SU-DHL-6 (cell line): Measurements from ENCODE around the gene CRYBG1.

Source experiments
- H2AFZ ChIP-seq: fragments of 200-600 bp; sonication (generic); 2 replicates; pipeline ENCODE4 v1.6.1; 2014; ENCODE audit warnings: low read depth, mild to moderate bottlenecking, moderate library complexity, mixed read lengths, antibody characterized with exemption, low read length; ENCODE audit not compliant: severe bottlenecking
- H3F3A ChIP-seq: fragments of 200-600 bp; shearing (Covaris generic); 2 replicates; pipeline ENCODE4 v1.6.0; 2016; ENCODE audit warnings: antibody characterized with exemption, mild to moderate bottlenecking; ENCODE audit not compliant: insufficient read depth
- H3K27ac ChIP-seq: fragments of 200-600 bp; sonication (generic); 2 replicates; pipeline ENCODE4 v1.5.1; 2016; ENCODE audit warnings: low read depth, mild to moderate bottlenecking, low read length, moderate library complexity, mixed read lengths
- H3K27me3 ChIP-seq: fragments of 200-600 bp; sonication (generic), shearing (Covaris generic); 2 replicates; pipeline ENCODE4 v1.6.0; 2014; ENCODE audit warnings: mild to moderate bottlenecking, low read length
- H3K36me3 ChIP-seq: fragments of 200-600 bp; sonication (generic); 2 replicates; pipeline ENCODE4 v1.6.1; 2014; ENCODE audit warnings: mild to moderate bottlenecking, low read length, mixed read lengths
- H3K4me2 ChIP-seq: fragments of 300-600, 200-600 bp; shearing (Covaris generic), sonication (generic); 2 replicates; pipeline ENCODE4 v1.6.0; 2014; ENCODE audit warnings: low read length, low read depth, mild to moderate bottlenecking; ENCODE audit not compliant: poor library complexity, severe bottlenecking
- H3K4me3 ChIP-seq: fragments of 200-600 bp; sonication (generic); 2 replicates; pipeline ENCODE4 v1.5.1; 2014; ENCODE audit warnings: antibody characterized with exemption, low read length, mild to moderate bottlenecking, mixed read lengths; ENCODE audit not compliant: insufficient read depth, poor library complexity, severe bottlenecking
- H3K79me2 ChIP-seq: fragments of 200-600 bp; sonication (generic); 2 replicates; pipeline ENCODE4 v1.6.1; 2014; ENCODE audit warnings: mild to moderate bottlenecking, low read length, moderate library complexity; ENCODE audit not compliant: insufficient read depth
- H3K9ac ChIP-seq: fragments of 200-600 bp; sonication (generic); 2 replicates; pipeline ENCODE4 v1.7.0; 2014; ENCODE audit warnings: mild to moderate bottlenecking, low read length
- H3K9me2 ChIP-seq: fragments of 200-600 bp; sonication (generic); replicated peaks from 2 replicates; pipeline ENCODE4 v1.6.1; 2014; ENCODE audit warnings: low read length; ENCODE audit not compliant: insufficient read depth
- H3K9me3 ChIP-seq: fragments of 200-600 bp; sonication (generic); 2 replicates; pipeline ENCODE4 v1.6.1; 2014; ENCODE audit warnings: low read length, mixed read lengths; ENCODE audit not compliant: insufficient read depth
- H4K20me1 ChIP-seq: fragments of 200-600 bp; sonication (generic); 2 replicates; pipeline ENCODE4 v1.6.1; 2014; ENCODE audit warnings: low read depth, mild to moderate bottlenecking, antibody characterized with exemption, low read length, moderate library complexity, mixed read lengths
- CTCF ChIP-seq: fragments of 200-600 bp; sonication (generic); IDR thresholded peaks from one replicate; pipeline ENCODE4 v1.5.1; 2017; ENCODE audit warnings: antibody characterized with exemption, mild to moderate bottlenecking, low read length, moderate library complexity; ENCODE audit not compliant: insufficient read depth, poor library complexity, severe bottlenecking
- EZH2phosphoT487 ChIP-seq: fragments of 200-600 bp; sonication (generic), shearing (Covaris generic); conservative IDR thresholded peaks from 2 replicates; pipeline ENCODE4 v1.6.1; 2018; ENCODE audit warnings: mild to moderate bottlenecking, antibody characterized with exemption, low read length, moderate library complexity, mixed read lengths

The CRYBG1 gene

DNA sequence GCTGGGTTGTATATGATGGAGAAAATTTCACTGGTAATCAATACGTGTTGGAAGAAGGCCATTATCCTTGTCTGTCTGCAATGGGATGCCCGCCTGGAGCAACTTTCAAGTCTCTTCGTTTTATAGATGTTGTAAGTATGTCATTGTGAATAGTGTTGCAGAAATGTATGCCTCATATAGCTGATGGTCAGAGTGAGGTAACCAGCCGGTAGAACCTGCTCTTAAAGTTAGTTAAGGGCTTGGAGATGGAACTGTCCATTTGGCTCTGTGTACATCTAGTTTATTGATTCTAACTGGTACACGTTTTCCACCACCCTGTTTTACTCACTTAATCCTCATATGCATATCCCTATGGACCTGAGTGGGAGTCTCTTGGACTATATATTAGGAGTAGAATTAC is 195.2 kb downstream of the CRYBG1 start:
- TF ChIP-seq EZH2phosphoT487 (no peak), CTCF (no peak)
- H2AFZ ChIP-seq = no peak overlapping the region

DNA sequence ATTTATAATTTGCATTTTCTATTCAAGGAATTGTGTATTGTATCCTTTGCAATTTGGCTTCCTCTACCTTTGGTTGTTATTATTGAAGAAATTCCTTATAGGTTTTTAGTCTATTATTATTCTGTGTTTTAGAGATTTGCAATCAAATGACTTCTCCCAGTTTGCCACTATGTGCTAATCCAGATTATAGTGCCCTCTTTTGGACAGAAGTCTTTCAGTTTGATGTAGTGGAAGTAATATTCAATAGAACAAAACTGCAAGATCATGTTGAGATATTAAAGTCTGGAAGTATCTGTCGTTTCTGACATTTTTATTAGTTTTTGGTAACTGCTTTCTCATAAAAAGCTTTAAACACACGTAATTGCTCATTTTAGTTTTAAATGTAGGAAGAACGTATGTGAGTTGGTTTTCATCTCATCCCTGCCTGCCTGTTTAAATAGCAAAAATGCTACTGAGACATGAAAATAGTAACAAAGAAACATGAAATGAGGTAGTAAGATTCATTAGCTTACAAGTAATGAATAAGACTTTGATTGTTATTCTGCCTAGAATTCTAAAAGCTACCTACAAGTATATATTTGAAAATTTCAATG is 195.9 kb downstream of the CRYBG1 start:
- Histone ChIP-seq H3K4me3 (no peak overlapping the region), H3K4me2 (no peak overlapping the region), H3K9me3 (no peaks in the 10 kb centered on the region), H3K36me3 (peaks cover 50% of the 10 kb centered on the region), H3K9me2 (no peaks in the 10 kb centered on the region), H3K27me3 (no peaks in the 10 kb centered on the region), H3K9ac (no peak overlapping the region), H3K27ac (no peak overlapping the region), H3K79me2 (no peaks in the 10 kb centered on the region), H3F3A (peaks cover 21% of the 10 kb centered on the region; the same call in 1 of the 2 replicates), H2AFZ (no peak overlapping the region), H4K20me1 (no peaks in the 10 kb centered on the region)
- TF ChIP-seq CTCF (peak; percentile 49), EZH2phosphoT487 (no peak)

More for the DNA sequence above, 195.2 kb downstream of the CRYBG1 start:
- Histone ChIP-seq H3K9me2 (no peaks in the 10 kb centered on the region), H3K9ac (no peak overlapping the region), H3K9me3 (no peaks in the 10 kb centered on the region), H3K27ac (no peak overlapping the region), H3K36me3 (peaks cover 55% of the 10 kb centered on the region), H3K27me3 (no peaks in the 10 kb centered on the region), H3K4me3 (no peak overlapping the region), H3F3A (peaks cover 21% of the 10 kb centered on the region; the same call in 1 of the 2 replicates), H3K79me2 (no peaks in the 10 kb centered on the region), H4K20me1 (no peaks in the 10 kb centered on the region), H3K4me2 (no peak overlapping the region)

- H3K27ac ChIP-seq = no peak overlapping the region
- no peak overlapping the region for H3K4me2 ChIP-seq
- no peaks in the 10 kb centered on the region for H4K20me1 ChIP-seq
- H3K9me2 ChIP-seq = no peaks in the 10 kb centered on the region
- peaks cover 42% of the 10 kb centered on the region for H3K36me3 ChIP-seq
- H3K4me3 ChIP-seq = no peak overlapping the region
- H3K9me3 ChIP-seq = no peaks in the 10 kb centered on the region
- peaks cover 23% of the 10 kb centered on the region; the same call in 1 of the 2 replicates for H3F3A ChIP-seq
- H3K9ac ChIP-seq = no peak overlapping the region
- no peaks in the 10 kb centered on the region for H3K79me2 ChIP-seq
- no peak for TF ChIP-seq EZH2phosphoT487
- no peak for TF ChIP-seq CTCF
- no peaks in the 10 kb centered on the region for H3K27me3 ChIP-seq
- H2AFZ ChIP-seq = no peak overlapping the region
Measured at GRCh38 chr6:106557837-106558236, 197.3 kb downstream of the CRYBG1 start.
